ENCODE measurements around the gene PACSIN1.
"Not testable (repeated sequence)": the region's sequence is repeated elsewhere in the genome, so short reads cannot be mapped to it uniquely, and the experiment has no call there.

Gene PACSIN1

GRCh38 chr6:34484391-34484790 is 18.5 kb downstream of the PACSIN1 start:
- Histone ChIP-seq H3K36me3 (ENCODE audit: control insufficient read depth in 4 of 4, insufficient read depth in 4 of 4, low read length in 3 of 4) (no peaks in the 10 kb centered on the region), H3K4me3 (ENCODE audit: control insufficient read depth in 1 of 7, extremely low read depth in 1 of 7, insufficient read depth in 4 of 7, low read depth in 2 of 7, low read length in 6 of 7) (no peak overlapping the region), H3K27ac (ENCODE audit: insufficient read depth in 1 of 2, low read depth in 1 of 2, low read length in 2 of 2, poor library complexity in 1 of 2, severe bottlenecking in 2 of 2) (no peak overlapping the region), H3K4me1 (ENCODE audit: control extremely low read depth in 1 of 4, control insufficient read depth in 4 of 4, insufficient read depth in 4 of 4, low read length in 3 of 4) (peaks cover 0 to 34% (median 18%) of the 10 kb centered on the region in 4 experiments), H3K27me3 (replicated peaks in 2 of 5; ENCODE audit: control insufficient read depth in 4 of 5, insufficient read depth in 5 of 5, low read length in 4 of 5) (no peaks in the 10 kb centered on the region), H3K9me3 (ENCODE audit: control extremely low read depth in 1 of 5, control insufficient read depth in 4 of 5, insufficient read depth in 2 of 5, low read depth in 1 of 5, low read length in 4 of 5) (no peaks in the 10 kb centered on the region)
- no peak for DNase-seq
- WGBS (ENCODE audit: insufficient coverage): no CpG with 5 or more reads among the region's 1 CpG
- POLR2A ChIA-PET: no interaction called here
- CTCF ChIA-PET: no interaction called here

- WGBS (ENCODE audit: insufficient coverage): 46% methylated on average over 5 of the region's 7 CpGs
Observed at GRCh38 chr6:34484899-34485298, 19.0 kb downstream of the PACSIN1 start.

GRCh38 chr6:34485321-34486060 is 19.6 kb downstream of the PACSIN1 start:
- POLR2A ChIA-PET: no interaction called here
- DNase-seq: no peak
- H3K27me3 ChIP-seq (replicated peaks in 2 of 5; ENCODE audit: control insufficient read depth in 4 of 5, insufficient read depth in 5 of 5, low read length in 4 of 5): no peaks in the 10 kb centered on the region
- H3K9me3 ChIP-seq (ENCODE audit: control extremely low read depth in 1 of 5, control insufficient read depth in 4 of 5, insufficient read depth in 2 of 5, low read depth in 1 of 5, low read length in 4 of 5): no peaks in the 10 kb centered on the region
- peak overlapping the region in 1 of 7 experiments; percentile 16 for H3K4me3 ChIP-seq (ENCODE audit: control insufficient read depth in 1 of 7, extremely low read depth in 1 of 7, insufficient read depth in 4 of 7, low read depth in 2 of 7, low read length in 6 of 7)
- 94% methylated on average over 12 of the region's 14 CpGs for WGBS (ENCODE audit: insufficient coverage)
- H3K36me3 ChIP-seq (ENCODE audit: control insufficient read depth in 4 of 4, insufficient read depth in 4 of 4, low read length in 3 of 4): no peaks in the 10 kb centered on the region
- peak overlapping the region in 1 of 2 experiments; percentile 58 for H3K27ac ChIP-seq (ENCODE audit: insufficient read depth in 1 of 2, low read depth in 1 of 2, low read length in 2 of 2, poor library complexity in 1 of 2, severe bottlenecking in 2 of 2)
- H3K4me1 ChIP-seq (ENCODE audit: control extremely low read depth in 1 of 4, control insufficient read depth in 4 of 4, insufficient read depth in 4 of 4, low read length in 3 of 4): peaks cover 0 to 39% (median 19%) of the 10 kb centered on the region in 4 experiments
- CTCF ChIA-PET: no interaction called here

More at GRCh38 chr6:34484899-34485298, 19.0 kb downstream of the PACSIN1 start:
- DNase-seq: peak; percentile 74 to 96 (median 94)
- no peaks in the 10 kb centered on the region for H3K9me3 ChIP-seq (ENCODE audit: control extremely low read depth in 1 of 5, control insufficient read depth in 4 of 5, insufficient read depth in 2 of 5, low read depth in 1 of 5, low read length in 4 of 5)
- CTCF ChIA-PET: no interaction called here
- H3K27me3 ChIP-seq (replicated peaks in 2 of 5; ENCODE audit: control insufficient read depth in 4 of 5, insufficient read depth in 5 of 5, low read length in 4 of 5): no peaks in the 10 kb centered on the region
- H3K36me3 ChIP-seq (ENCODE audit: control insufficient read depth in 4 of 4, insufficient read depth in 4 of 4, low read length in 3 of 4): no peaks in the 10 kb centered on the region
- H3K27ac ChIP-seq (ENCODE audit: insufficient read depth in 1 of 2, low read depth in 1 of 2, low read length in 2 of 2, poor library complexity in 1 of 2, severe bottlenecking in 2 of 2): peak overlapping the region in 1 of 2 experiments; percentile 58
- peaks cover 0 to 36% (median 18%) of the 10 kb centered on the region in 4 experiments for H3K4me1 ChIP-seq (ENCODE audit: control extremely low read depth in 1 of 4, control insufficient read depth in 4 of 4, insufficient read depth in 4 of 4, low read length in 3 of 4)
- POLR2A ChIA-PET: no interaction called here
- H3K4me3 ChIP-seq (ENCODE audit: control insufficient read depth in 1 of 7, extremely low read depth in 1 of 7, insufficient read depth in 4 of 7, low read depth in 2 of 7, low read length in 6 of 7): no peak overlapping the region

GRCh38 chr6:34486106-34486740 is 20.3 kb downstream of the PACSIN1 start:
- ChIA-PET POLR2A (no interaction called here), CTCF (no interaction called here)
- H3K4me1 ChIP-seq (ENCODE audit: control extremely low read depth in 1 of 4, control insufficient read depth in 4 of 4, insufficient read depth in 4 of 4, low read length in 3 of 4): peaks cover 0 to 46% (median 24%) of the 10 kb centered on the region in 4 experiments
- no peak for DNase-seq
- no peaks in the 10 kb centered on the region for H3K36me3 ChIP-seq (ENCODE audit: control insufficient read depth in 4 of 4, insufficient read depth in 4 of 4, low read length in 3 of 4)
- no peak overlapping the region for H3K4me3 ChIP-seq (ENCODE audit: control insufficient read depth in 1 of 7, extremely low read depth in 1 of 7, insufficient read depth in 4 of 7, low read depth in 2 of 7, low read length in 6 of 7)
- no peaks in the 10 kb centered on the region for H3K9me3 ChIP-seq (ENCODE audit: control extremely low read depth in 1 of 5, control insufficient read depth in 4 of 5, insufficient read depth in 2 of 5, low read depth in 1 of 5, low read length in 4 of 5)
- peak overlapping the region in 1 of 2 experiments; percentile 58 for H3K27ac ChIP-seq (ENCODE audit: insufficient read depth in 1 of 2, low read depth in 1 of 2, low read length in 2 of 2, poor library complexity in 1 of 2, severe bottlenecking in 2 of 2)
- 92% methylated on average over 8 of the region's 8 CpGs for WGBS (ENCODE audit: insufficient coverage)
- H3K27me3 ChIP-seq (replicated peaks in 2 of 5; ENCODE audit: control insufficient read depth in 4 of 5, insufficient read depth in 5 of 5, low read length in 4 of 5): no peaks in the 10 kb centered on the region

- 97% methylated on average over 6 of the region's 8 CpGs for WGBS (ENCODE audit: insufficient coverage)
Observed at GRCh38 chr6:34486886-34487285, 21.0 kb downstream of the PACSIN1 start.

GRCh38 chr6:34487536-34487935 is 21.7 kb downstream of the PACSIN1 start:
- Histone ChIP-seq H3K4me1 (ENCODE audit: control extremely low read depth in 1 of 4, control insufficient read depth in 4 of 4, insufficient read depth in 4 of 4, low read length in 3 of 4) (peaks cover 0 to 50% (median 25%) of the 10 kb centered on the region in 4 experiments), H3K4me3 (ENCODE audit: control insufficient read depth in 1 of 7, extremely low read depth in 1 of 7, insufficient read depth in 4 of 7, low read depth in 2 of 7, low read length in 6 of 7) (no peak overlapping the region), H3K36me3 (ENCODE audit: control insufficient read depth in 4 of 4, insufficient read depth in 4 of 4, low read length in 3 of 4) (no peaks in the 10 kb centered on the region), H3K9me3 (ENCODE audit: control extremely low read depth in 1 of 5, control insufficient read depth in 4 of 5, insufficient read depth in 2 of 5, low read depth in 1 of 5, low read length in 4 of 5) (no peaks in the 10 kb centered on the region), H3K27ac (ENCODE audit: insufficient read depth in 1 of 2, low read depth in 1 of 2, low read length in 2 of 2, poor library complexity in 1 of 2, severe bottlenecking in 2 of 2) (no peak overlapping the region), H3K27me3 (replicated peaks in 2 of 5; ENCODE audit: control insufficient read depth in 4 of 5, insufficient read depth in 5 of 5, low read length in 4 of 5) (no peaks in the 10 kb centered on the region)
- DNase-seq: no peak
- WGBS (ENCODE audit: insufficient coverage): 95% methylated on average over 4 of the region's 5 CpGs
- ChIA-PET CTCF (no interaction called here), POLR2A (interaction anchor here (0.6 kb wide), 1 partner anchor 580 kb away, joined by 3 read pairs; no protein-coding TSS in a partner anchor)

More at GRCh38 chr6:34486886-34487285, 21.0 kb downstream of the PACSIN1 start:
- POLR2A ChIA-PET: interaction anchor here (0.6 kb wide), 1 partner anchor 579 kb away, joined by 3 read pairs; no protein-coding TSS in a partner anchor
- DNase-seq; H3K27me3 ChIP-seq (replicated peaks in 2 of 5; ENCODE audit: control insufficient read depth in 4 of 5, insufficient read depth in 5 of 5, low read length in 4 of 5); CTCF ChIA-PET; H3K27ac ChIP-seq (ENCODE audit: insufficient read depth in 1 of 2, low read depth in 1 of 2, low read length in 2 of 2, poor library complexity in 1 of 2, severe bottlenecking in 2 of 2); H3K4me3 ChIP-seq (ENCODE audit: control insufficient read depth in 1 of 7, extremely low read depth in 1 of 7, insufficient read depth in 4 of 7, low read depth in 2 of 7, low read length in 6 of 7); H3K36me3 ChIP-seq (ENCODE audit: control insufficient read depth in 4 of 4, insufficient read depth in 4 of 4, low read length in 3 of 4); H3K9me3 ChIP-seq (ENCODE audit: control extremely low read depth in 1 of 5, control insufficient read depth in 4 of 5, insufficient read depth in 2 of 5, low read depth in 1 of 5, low read length in 4 of 5): not testable (repeated sequence)
- peaks cover 0 to 50% (median 25%) of the 10 kb centered on the region in 4 experiments for H3K4me1 ChIP-seq (ENCODE audit: control extremely low read depth in 1 of 4, control insufficient read depth in 4 of 4, insufficient read depth in 4 of 4, low read length in 3 of 4)
